HG02884 (cell line): ENCODE measurements around the gene POMZP3.
"Not testable (repeated sequence)": the region's sequence is repeated elsewhere in the genome, so short reads cannot be mapped to it uniquely, and the experiment has no call there.

Experiments
- ATAC-seq: cut with Tn5 transposase; IDR thresholded peaks from one replicate; pipeline ENCODE4 v1.9.1; 2021; ENCODE audit warnings: mild to moderate bottlenecking, moderate library complexity; ENCODE audit not compliant: unreplicated experiment

The POMZP3 gene

GRCh38 chr7:76626989-76627642, at the start of gene POMZP3:
TSS of gene POMZP3 (minus strand) at chr7:76627279. CDS start at chr7:76626064, 1,215 bp downstream.
- ATAC-seq = peak; percentile 82

- not testable (repeated sequence) for ATAC-seq
Observed at GRCh38 chr7:76675783-76676182, 48.7 kb upstream of the POMZP3 start.

- ATAC-seq = not testable (repeated sequence)
Observed at GRCh38 chr7:76673346-76673745, 46.3 kb upstream of the POMZP3 start.

- not testable (repeated sequence) for ATAC-seq
Observed at GRCh38 chr7:76659212-76659611, 32.1 kb upstream of the POMZP3 start.

- ATAC-seq = not testable (repeated sequence)
Observed at GRCh38 chr7:76656425-76656824, 29.3 kb upstream of the POMZP3 start.

- not testable (repeated sequence) for ATAC-seq
Observed at GRCh38 chr7:76642620-76643019, 15.5 kb upstream of the POMZP3 start.

GRCh38 chr7:76637061-76637691, 10.1 kb upstream of the POMZP3 start:
- ATAC-seq = peak; percentile 84

- peak; percentile 52 for ATAC-seq
Observed at GRCh38 chr7:76626581-76626980, 498 bp downstream of the POMZP3 start.

GRCh38 chr7:76619439-76620190, 7.5 kb downstream of the POMZP3 start:
- ATAC-seq = not testable (repeated sequence)

GRCh38 chr7:76613783-76614182, 13.3 kb downstream of the POMZP3 start:
- not testable (repeated sequence) for ATAC-seq

GRCh38 chr7:76612232-76612631, 14.8 kb downstream of the POMZP3 start:
- ATAC-seq = not testable (repeated sequence)

- not testable (repeated sequence) for ATAC-seq
Observed at GRCh38 chr7:76609864-76610263, 17.2 kb downstream of the POMZP3 start.

GRCh38 chr7:76608469-76608868, 18.6 kb downstream of the POMZP3 start:
- not testable (repeated sequence) for ATAC-seq

GRCh38 chr7:76606027-76606426, 21.1 kb downstream of the POMZP3 start:
- peak; percentile 95 for ATAC-seq

GRCh38 chr7:76600650-76601049, 26.4 kb downstream of the POMZP3 start:
- not testable (repeated sequence) for ATAC-seq

- ATAC-seq = not testable (repeated sequence)
Observed at GRCh38 chr7:76600116-76600482, 27.0 kb downstream of the POMZP3 start.

GRCh38 chr7:76598590-76599264, 28.4 kb downstream of the POMZP3 start:
- ATAC-seq = not testable (repeated sequence)

- ATAC-seq = not testable (repeated sequence)
Observed at GRCh38 chr7:76597288-76597687, 29.8 kb downstream of the POMZP3 start.

GRCh38 chr7:76592694-76593093, 34.4 kb downstream of the POMZP3 start:
- ATAC-seq = not testable (repeated sequence)

GRCh38 chr7:76591602-76592304, 35.3 kb downstream of the POMZP3 start:
- peak; percentile 82 for ATAC-seq
